NK-92 (cell line): ENCODE results near the gene SERPINE2.
"Not testable (repeated sequence)": the region's sequence is repeated elsewhere in the genome, so short reads cannot be mapped to it uniquely, and the experiment has no call there.

ENCODE experiments used
- DNase-seq: peaks from one replicate; lab custom pipeline; 2025; ENCODE audit not compliant: unreplicated experiment; lab: John Stamatoyannopoulos, UW

The SERPINE2 gene

GRCh38 chr2:223944703-223945531 lies 94.2 kb downstream of the SERPINE2 start, which contains the start of gene WDFY1:
TSS of gene WDFY1 (minus strand) at chr2:223945335. CDS start at chr2:223945284, 51 bp downstream.
- no peak for DNase-seq

GRCh38 chr2:223944166-223944702 lies 94.9 kb downstream of the SERPINE2 start:
- no peak for DNase-seq

DNA sequence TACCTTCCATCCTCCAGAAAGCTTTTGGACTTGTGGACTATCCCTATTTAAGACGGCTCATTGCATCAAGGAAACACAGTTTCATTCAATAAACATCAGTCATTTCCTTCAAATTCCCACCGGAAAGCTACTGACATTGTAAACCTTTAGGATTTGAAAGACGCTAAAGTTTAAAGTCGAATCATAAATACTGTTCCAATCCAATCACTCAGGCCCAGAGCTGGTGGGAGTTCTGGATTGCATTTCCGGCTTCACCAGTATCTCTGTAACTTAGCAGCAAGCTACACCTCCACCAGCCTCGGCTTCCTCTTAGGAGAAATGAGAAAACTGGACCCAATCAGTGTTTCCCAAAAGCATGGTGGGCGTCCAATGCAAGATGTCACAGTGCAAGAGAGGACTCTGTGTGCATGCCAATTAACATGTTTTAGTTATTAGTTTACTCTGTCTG lies 95.5 kb downstream of the SERPINE2 start:
- no peak for DNase-seq

DNA sequence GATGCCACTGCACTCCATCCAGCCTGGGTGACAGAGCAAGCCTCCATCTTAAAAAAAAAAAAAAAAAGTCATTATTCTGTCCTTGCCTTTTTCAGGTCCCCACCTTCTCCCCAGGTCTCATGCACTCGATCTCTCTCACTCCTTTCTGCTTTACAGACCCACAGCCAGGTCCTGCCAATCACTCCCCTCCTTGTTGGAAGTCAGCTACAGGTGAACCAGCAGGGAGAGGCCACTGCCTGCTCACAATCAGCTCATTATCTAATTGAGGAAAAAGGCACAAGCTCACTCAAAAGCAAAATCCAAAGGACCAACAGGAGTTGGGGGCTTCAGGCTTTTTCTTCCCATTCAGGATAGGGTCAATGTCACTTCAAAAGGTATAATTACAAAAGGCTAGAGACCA lies 96.0 kb downstream of the SERPINE2 start:
- DNase-seq, result no peak

DNA sequence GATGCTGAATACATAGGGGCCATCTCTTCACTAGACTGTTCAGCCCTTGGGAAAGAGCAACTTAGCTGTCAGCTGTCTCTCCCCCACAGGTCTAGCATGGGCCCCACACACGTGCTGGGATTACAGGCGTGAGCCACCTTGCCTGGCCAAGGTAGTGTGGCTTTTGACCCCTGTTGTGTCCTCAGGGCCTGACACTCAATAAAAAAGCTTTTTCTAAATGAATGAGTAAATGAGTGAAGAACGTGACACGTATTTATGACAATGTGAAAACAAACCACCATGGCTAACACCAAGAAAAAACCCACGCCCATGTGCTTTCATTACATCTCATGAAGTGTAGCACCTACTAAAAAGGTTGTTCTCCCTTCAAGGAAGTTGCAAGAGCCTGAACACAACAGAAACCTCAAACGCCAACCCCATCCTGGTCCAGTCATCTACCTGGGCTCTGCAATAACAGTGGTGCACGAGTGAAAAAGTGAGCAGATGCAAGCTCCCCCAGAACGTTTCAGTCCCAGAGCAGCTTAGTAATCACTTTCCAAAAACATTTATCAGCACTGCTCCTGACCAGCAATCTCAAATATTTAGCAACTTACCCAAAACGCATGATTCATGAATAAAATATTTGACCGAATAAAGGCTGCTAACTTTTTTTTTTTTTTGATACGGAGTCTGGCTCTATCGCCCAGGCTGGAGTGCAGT lies 97.4 kb downstream of the SERPINE2 start:
- no peak for DNase-seq

- not testable (repeated sequence) for DNase-seq
Observed at GRCh38 chr2:223939438-223939837, 99.6 kb downstream of the SERPINE2 start.

DNA sequence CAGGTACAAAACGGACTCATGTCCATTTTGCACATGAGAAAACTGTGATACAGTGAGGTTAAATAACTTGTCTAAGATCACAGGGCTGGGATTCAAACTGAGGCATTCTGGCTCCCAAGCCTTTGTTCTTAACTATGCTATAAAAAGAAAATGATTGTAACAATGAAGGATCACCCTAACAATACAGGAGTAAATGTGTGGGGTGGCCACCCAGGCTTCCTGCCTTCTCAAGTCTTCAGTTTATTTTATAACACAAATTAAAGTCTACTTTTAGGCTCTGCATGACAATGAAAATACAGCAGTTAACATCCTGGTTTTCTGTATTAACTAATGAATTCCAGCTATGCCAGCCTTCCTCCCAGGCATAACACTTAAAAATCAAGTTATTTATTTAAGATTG lies 101.6 kb downstream of the SERPINE2 start:
- DNase-seq, result no peak

DNA sequence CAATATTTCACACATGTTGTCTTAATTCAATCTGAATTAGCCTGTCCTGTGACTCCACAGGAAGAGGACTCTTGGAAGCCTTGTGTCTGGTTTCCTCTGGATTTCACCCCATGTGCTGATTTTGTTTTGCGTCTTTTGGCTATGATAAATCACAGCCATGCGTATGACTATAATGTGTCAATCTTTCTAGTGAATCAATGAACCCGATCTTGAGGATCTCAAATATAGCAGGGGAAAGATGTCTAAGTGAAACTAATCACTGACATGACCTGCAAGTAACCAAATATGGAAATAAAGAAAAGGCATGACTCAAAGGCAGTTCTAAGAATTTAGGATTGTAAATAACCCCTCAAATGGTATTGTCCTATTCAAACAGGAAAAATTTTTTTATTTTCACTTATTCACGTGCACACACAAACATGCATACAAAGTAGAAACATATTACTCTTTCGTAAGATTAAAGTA lies 102.2 kb downstream of the SERPINE2 start:
- DNase-seq, result no peak

DNA sequence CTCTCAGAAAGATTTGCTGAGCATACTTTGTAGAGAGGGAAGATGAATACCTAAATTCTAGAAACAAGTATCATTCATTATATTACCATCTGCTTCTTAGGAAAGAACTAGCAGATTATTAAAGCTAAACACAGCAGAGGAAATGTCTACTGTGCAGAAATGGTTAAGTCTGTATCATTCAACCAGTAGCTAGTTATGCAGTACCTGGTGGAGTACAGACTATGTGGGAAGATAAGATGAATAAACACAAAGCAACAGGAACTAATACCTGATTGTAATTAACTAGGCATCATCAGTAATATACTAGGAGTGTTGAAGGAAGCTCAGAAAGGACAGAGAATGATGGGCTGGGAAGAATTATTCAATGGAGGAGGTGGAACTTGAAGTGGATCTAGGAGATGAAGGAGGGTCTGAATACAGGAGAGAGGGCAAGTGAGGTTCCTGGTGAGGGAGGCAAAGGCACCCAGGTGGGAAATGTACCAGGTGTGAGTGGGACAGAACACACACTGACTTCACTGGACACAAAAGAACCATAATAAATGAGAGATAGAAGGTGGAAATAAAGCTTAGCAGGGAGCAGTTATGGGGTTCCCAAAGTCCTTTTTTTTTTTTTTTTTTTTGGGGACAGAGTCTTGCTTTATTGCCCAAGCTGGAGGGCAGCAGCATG lies 103.5 kb downstream of the SERPINE2 start:
- DNase-seq, result no peak

DNA sequence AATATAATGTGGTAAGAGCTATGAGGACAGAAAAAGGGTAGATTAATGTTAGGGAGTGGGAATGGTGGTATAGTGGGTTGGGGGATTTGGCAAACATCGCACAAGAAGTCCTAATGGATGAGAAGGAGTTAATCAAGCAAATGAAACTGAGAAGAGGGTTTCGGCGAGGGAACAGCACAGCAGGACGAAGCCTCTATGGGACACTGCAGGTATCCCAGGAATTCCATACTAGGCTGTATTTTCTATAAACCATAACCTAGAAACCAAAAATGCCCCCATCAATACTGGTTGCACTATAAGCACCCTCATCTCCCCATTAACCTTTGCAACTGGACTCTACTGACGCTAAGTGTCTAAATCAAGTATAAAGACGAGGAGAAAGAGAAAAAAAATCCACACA lies 104.2 kb downstream of the SERPINE2 start:
- DNase-seq, result no peak

- no peak for DNase-seq
Observed at GRCh38 chr2:223932816-223933800, 106.0 kb downstream of the SERPINE2 start.

- no peak for DNase-seq
Observed at GRCh38 chr2:223930103-223930976, 108.7 kb downstream of the SERPINE2 start.

DNA sequence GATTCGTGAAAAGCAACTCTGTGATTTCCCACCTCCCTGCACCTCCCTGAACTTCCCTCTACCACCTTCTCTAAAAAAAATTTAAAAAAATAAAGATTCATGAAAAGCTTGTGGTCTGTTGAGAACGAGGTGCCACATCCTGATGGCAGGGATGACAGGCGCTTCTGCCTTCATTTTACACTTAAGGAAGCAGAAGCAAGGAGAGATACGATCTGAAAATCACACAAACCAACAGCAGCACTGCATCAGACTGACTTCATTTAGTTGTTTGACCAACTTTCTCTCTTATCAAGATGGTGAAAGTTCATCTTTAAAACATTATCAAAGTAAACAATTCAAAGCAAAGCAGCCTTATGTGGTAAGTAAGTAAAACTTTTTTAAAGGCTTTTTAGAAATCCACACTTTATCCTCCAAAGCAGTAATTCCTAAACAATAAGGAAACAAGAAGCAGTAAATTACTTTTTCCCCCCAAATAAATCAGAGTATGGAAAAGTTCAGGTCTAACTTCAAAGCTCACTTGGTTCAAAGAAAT lies 109.4 kb downstream of the SERPINE2 start:
- no peak for DNase-seq

GRCh38 chr2:223928113-223929006 lies 110.7 kb downstream of the SERPINE2 start:
- no peak for DNase-seq

- DNase-seq, result no peak
Observed at GRCh38 chr2:223925106-223925505, 114.0 kb downstream of the SERPINE2 start.
